Thoracic aorta (tissue), 2 donors: ENCODE measurements around the gene SMYD4. TPM values are rescaled to one million over a fixed set of nuclear protein-coding genes. Genes with fewer than 3 reads are reported as not detected.

ENCODE experiments used
- ATAC-seq: fragments of 150-250 bp; one replicate; pipeline ENCODE4 v1.8.0; 2017; ENCODE audit warnings: low read depth; ENCODE audit not compliant: insufficient number of reproducible peaks, low FRiP score
- DNase-seq: peaks from one replicate; pipeline ENCODE4 v3.0.0-alpha.2; 2020; ENCODE audit warnings: low spot score
- H3K27ac ChIP-seq, 2 donors: fragments of 200-600 bp; sonication (generic); 1 replicate in 1 of 2; 2 replicates in 1 of 2; pipeline ENCODE4 v1.5.1; 2016; ENCODE audit warnings: mild to moderate bottlenecking in 2 of 2, moderate library complexity in 2 of 2
- H3K27me3 ChIP-seq: fragments of 200-600 bp; sonication (generic); replicated peaks from 2 replicates; pipeline ENCODE4 v1.6.0; 2016; ENCODE audit warnings: mild to moderate bottlenecking; ENCODE audit not compliant: insufficient read depth
- H3K36me3 ChIP-seq: fragments of 200-600 bp; sonication (generic); one replicate; pipeline ENCODE4 v1.5.1; 2016
- H3K4me1 ChIP-seq, 2 donors: fragments of 200-600 bp; sonication (generic); 1 replicate in 1 of 2; 2 replicates in 1 of 2; pipeline versions ENCODE4 v1.5.1 to v1.6.0; 2016; ENCODE audit warnings: low read depth in 2 of 2, mild to moderate bottlenecking in 1 of 2; ENCODE audit not compliant: control insufficient read depth in 1 of 2
- H3K4me3 ChIP-seq: fragments of 200-600 bp; sonication (generic); 2 replicates; pipeline ENCODE4 v1.5.1; 2016; ENCODE audit warnings: mild to moderate bottlenecking
- H3K9me3 ChIP-seq: fragments of 200-600 bp; sonication (generic); 2 replicates; pipeline ENCODE4 v1.5.1; 2016
- total RNA-seq, 2 donors: library from RNA; depleted of rRNA; stranded (reverse); fragments of >200 nt; gene quantifications; one replicate each; pipeline versions ENCODE4 v1.1.0 to v1.2.3, GENCODE V29; 2016
- TF ChIP-seq, protein P1 (sequence below): fragments of 200-600 bp; sonication (generic); IDR thresholded peaks from one replicate; pipeline ENCODE4 v1.5.1; 2019; ENCODE audit warnings: antibody characterized with exemption

Gene SMYD4
- total RNA-seq, 2 donors from 2014 or later = 12.6 to 13.3 TPM

DNA sequence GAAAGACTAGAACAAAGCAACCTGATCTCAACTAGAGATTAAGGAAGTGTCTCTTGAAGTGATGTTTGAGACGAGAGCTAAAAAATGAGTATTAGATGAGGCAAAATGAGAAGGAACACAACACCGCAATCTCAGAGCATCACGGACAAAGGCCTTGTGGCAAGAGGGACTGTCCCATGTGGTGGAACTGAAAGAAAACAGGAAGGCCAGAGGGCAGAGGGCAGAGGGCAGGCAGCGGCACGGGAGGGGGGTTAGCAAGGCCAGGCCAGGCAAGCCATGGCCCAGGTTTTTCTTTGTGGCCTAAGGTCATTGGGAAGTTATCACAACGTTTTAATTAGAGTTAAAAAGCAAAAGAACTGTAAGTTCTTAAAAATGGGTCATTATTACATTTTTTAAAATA, 22.6 kb upstream of the SMYD4 start:
- no peak overlapping the region for H3K27ac ChIP-seq
- H3K36me3 ChIP-seq = peaks cover 3% of the 10 kb centered on the region
- no peaks in the 10 kb centered on the region for H3K9me3 ChIP-seq
- TF ChIP-seq, protein P1, sequence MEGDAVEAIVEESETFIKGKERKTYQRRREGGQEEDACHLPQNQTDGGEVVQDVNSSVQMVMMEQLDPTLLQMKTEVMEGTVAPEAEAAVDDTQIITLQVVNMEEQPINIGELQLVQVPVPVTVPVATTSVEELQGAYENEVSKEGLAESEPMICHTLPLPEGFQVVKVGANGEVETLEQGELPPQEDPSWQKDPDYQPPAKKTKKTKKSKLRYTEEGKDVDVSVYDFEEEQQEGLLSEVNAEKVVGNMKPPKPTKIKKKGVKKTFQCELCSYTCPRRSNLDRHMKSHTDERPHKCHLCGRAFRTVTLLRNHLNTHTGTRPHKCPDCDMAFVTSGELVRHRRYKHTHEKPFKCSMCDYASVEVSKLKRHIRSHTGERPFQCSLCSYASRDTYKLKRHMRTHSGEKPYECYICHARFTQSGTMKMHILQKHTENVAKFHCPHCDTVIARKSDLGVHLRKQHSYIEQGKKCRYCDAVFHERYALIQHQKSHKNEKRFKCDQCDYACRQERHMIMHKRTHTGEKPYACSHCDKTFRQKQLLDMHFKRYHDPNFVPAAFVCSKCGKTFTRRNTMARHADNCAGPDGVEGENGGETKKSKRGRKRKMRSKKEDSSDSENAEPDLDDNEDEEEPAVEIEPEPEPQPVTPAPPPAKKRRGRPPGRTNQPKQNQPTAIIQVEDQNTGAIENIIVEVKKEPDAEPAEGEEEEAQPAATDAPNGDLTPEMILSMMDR = no peak
- no peak for DNase-seq
- H3K4me1 ChIP-seq = no peaks in the 10 kb centered on the region
- H3K27me3 ChIP-seq = no peaks in the 10 kb centered on the region
- ATAC-seq = no peak
- no peak overlapping the region for H3K4me3 ChIP-seq

DNA sequence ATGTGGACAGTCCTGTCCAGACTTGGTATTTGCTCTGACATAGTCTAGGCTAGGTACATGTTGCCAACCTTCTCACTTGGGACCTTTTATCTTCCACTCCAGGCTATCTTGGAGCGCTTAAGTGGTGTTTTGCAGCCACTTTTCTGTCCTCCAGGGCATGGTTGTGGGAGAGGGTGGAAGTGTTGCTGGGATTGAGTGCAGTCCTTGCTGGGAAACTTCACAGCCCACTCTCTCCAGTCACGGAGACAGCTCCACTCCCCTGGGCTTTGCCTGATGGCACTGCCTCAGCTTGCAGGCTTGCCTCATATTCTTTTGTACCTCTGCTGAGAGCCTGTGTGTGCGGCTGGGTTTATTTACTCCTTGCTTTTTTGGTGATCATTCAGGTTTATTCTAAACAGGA, 17.5 kb upstream of the SMYD4 start:
- Histone ChIP-seq H3K27me3 (no peaks in the 10 kb centered on the region), H3K4me3 (no peak overlapping the region), H3K36me3 (peaks cover 11% of the 10 kb centered on the region), H3K27ac (no peak overlapping the region), H3K9me3 (no peaks in the 10 kb centered on the region), H3K4me1 (no peaks in the 10 kb centered on the region)
- TF ChIP-seq, protein P1 = no peak
- ATAC-seq (no peak), DNase-seq (no peak)

DNA sequence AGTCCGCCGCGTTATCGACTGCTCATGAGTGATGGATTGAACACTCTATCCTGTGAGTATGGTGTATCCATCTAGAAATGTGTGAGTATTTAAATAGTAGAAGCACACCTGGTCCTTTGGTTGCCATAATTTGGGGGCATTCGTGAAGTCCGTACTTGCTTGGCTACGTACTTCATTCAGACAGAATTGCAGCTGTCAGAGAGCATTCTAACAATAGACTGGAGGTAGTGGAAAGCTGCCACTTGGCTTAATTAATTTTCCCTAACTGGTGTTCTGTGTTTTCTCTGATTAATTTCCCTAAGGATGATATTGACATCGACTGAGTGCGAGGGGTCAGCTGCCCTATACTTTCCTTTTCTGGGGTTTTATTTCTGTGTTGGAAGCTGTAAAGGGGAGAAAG, 14.2 kb upstream of the SMYD4 start:
- DNase-seq = no peak
- TF ChIP-seq, protein P1 = no peak

DNA sequence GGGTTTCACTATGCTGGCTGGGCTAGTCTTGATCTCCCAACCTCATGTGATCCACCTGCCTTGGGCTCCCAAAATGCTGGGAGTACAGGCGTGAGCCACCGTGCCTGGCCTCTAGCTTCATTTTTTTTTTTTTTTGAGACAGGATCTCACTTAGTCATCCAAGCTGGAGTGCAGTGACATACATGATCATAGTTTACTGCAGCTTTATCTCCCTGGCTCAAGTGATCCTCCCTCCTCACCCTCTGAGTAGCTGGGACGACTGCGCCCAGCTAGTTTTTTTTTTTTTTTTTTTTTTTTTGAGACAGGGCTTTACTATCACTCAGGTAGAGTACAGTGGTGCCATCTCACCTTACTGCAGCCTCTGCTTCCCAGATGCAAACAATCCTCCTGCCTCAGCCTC, 9.8 kb upstream of the SMYD4 start:
- Histone ChIP-seq H3K4me1 (no peaks in the 10 kb centered on the region), H3K27me3 (no peaks in the 10 kb centered on the region), H3K4me3 (no peak overlapping the region), H3K9me3 (no peaks in the 10 kb centered on the region), H3K27ac (no peak overlapping the region), H3K36me3 (peaks cover 5% of the 10 kb centered on the region)
- no peak for DNase-seq
- ATAC-seq = no peak
- TF ChIP-seq, protein P1 = no peak

More for the DNA sequence above, 14.2 kb upstream of the SMYD4 start:
- Histone ChIP-seq H3K27me3 (no peaks in the 10 kb centered on the region), H3K9me3 (no peaks in the 10 kb centered on the region), H3K36me3 (peaks cover 11% of the 10 kb centered on the region), H3K4me1 (no peaks in the 10 kb centered on the region), H3K27ac (no peak overlapping the region), H3K4me3 (no peak overlapping the region)
- ATAC-seq = no peak

DNA sequence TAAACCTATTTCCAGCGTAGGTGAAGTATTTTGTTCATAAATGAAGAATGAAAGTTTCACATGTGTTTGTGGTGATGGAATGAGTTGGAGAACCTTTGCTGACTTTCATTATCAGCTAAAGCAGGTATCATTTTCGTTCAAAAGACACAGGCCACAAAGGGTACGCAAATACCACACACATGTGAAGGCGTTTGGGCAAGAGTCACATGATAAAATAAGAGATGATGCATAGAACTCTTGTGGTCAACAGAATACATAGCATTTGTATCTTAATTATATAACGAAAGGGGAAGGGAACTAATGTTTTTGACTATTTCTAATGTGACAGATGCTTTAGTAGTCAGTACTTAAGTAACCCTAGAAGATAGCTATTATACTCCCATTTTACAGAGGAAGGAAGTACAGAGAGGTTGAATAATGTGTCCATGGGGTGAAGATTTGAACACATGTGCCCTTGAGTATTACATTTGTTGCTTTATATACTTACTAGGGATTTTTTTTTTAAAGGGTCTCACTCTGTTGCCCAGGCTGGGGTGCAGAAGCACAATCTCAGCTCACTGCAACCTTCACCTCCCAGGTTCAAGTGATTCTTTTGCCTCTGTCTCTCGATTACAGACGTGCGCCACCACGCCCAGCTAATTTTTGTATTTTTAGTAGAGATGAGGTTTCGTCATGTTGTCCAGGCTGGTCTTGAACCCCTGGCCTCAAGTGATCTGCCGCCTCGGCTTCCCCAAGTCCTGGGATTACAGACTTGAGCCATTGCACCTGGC, 4.9 kb upstream of the SMYD4 start:
- H3K27ac ChIP-seq = no peak overlapping the region
- no peaks in the 10 kb centered on the region for H3K9me3 ChIP-seq
- peaks cover 0 to 9% of the 10 kb centered on the region in 2 donors for H3K4me1 ChIP-seq
- H3K27me3 ChIP-seq = no peaks in the 10 kb centered on the region
- TF ChIP-seq, protein P1 = no peak
- H3K36me3 ChIP-seq = peaks cover 5% of the 10 kb centered on the region
- no peak for ATAC-seq
- H3K4me3 ChIP-seq = no peak overlapping the region
- DNase-seq = no peak
